ENCODE data around the gene ARID1B. TPM values are rescaled to one million over a fixed set of nuclear protein-coding genes. Genes with fewer than 3 reads are reported as not detected.

ARID1B gene
- total RNA-seq, 1 experiment from 2014 or later = 86.3 TPM

DNA sequence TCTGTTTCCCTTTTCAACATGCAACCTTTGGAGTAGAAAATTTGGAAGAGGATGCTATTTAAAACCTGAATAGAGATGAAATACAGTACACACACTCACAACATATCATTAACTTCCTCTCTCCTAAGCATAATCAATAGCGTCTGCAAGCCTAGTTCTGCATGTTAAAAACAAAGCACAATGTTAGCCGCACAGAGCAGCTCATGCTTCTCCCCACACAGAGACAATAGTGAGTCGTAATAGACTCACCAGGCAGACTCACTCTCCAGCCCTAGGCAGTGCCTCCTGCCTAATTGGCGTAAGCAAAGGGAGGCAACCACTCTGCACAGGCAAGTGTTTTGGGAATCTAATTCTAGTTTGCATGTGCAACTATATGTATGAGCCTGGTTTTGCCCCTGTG is 45.8 kb upstream of the ARID1B start:
- Histone ChIP-seq H3K4me3 (ENCODE audit: low read depth, low read length, poor library complexity, severe bottlenecking) (no peak overlapping the region), H3K27ac (ENCODE audit: low read depth, low read length, poor library complexity, severe bottlenecking) (no peak overlapping the region), H3K4me1 (ENCODE audit: insufficient read depth, low read length, poor library complexity, severe bottlenecking) (peaks cover 12% of the 10 kb centered on the region), H3K9me3 (ENCODE audit: low read depth, low read length, poor library complexity, severe bottlenecking) (no peaks in the 10 kb centered on the region), H3K36me3 (ENCODE audit: insufficient read depth, low read length, poor library complexity, severe bottlenecking) (no peaks in the 10 kb centered on the region), H3K27me3 (replicated peaks; ENCODE audit: insufficient read depth, low read depth, low read length, poor library complexity) (no peaks in the 10 kb centered on the region)
- DNase-seq (ENCODE audit: low spot score) = no peak
- no TSS peak for BruUV-seq (replicated peaks)
- CTCF ChIA-PET = no interaction called here
- TF ChIP-seq CTCF (conservative IDR thresholded peaks at IDR 0.05; ENCODE audit: low read depth, low read length) = no peak
- no peak for TF ChIP-seq EZH2 (IDR thresholded peaks at IDR 0.05; ENCODE audit: borderline replicate concordance, low read depth, low read length, poor library complexity, severe bottlenecking)
- intact Hi-C loops (cut with micrococcal nuclease; ENCODE audit: unreplicated experiment) = no loop called here
- POLR2A ChIA-PET (ENCODE audit: low non-redundant PET) = no interaction called here

DNA sequence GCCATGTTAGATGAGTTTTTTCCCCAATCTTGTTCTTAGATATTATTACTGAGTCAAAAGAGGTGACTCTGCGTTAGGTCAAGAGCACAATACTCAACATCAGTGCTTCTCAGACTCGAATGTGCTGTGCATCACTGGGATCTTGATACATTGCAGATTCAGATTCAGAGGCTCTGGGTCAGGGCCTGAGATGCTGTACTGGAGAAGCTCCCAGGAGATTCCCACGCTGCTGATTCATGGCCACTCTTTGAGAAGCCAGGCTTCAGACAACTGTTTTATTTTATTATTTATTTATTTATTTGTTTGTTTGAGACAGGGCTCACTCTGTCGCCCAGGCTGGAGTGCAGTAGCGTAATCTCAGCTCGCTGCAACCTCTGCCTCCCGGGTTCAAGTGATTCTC is 41.4 kb upstream of the ARID1B start:
- no peak for DNase-seq (ENCODE audit: low spot score)
- BruUV-seq (replicated peaks) = no TSS peak
- Histone ChIP-seq H3K36me3 (ENCODE audit: insufficient read depth, low read length, poor library complexity, severe bottlenecking) (no peaks in the 10 kb centered on the region), H3K4me3 (ENCODE audit: low read depth, low read length, poor library complexity, severe bottlenecking) (no peak overlapping the region), H3K27ac (ENCODE audit: low read depth, low read length, poor library complexity, severe bottlenecking) (no peak overlapping the region), H3K4me1 (ENCODE audit: insufficient read depth, low read length, poor library complexity, severe bottlenecking) (peaks cover 8% of the 10 kb centered on the region), H3K27me3 (replicated peaks; ENCODE audit: insufficient read depth, low read depth, low read length, poor library complexity) (no peaks in the 10 kb centered on the region), H3K9me3 (ENCODE audit: low read depth, low read length, poor library complexity, severe bottlenecking) (peaks cover 9% of the 10 kb centered on the region)
- ChIA-PET CTCF (no interaction called here), POLR2A (ENCODE audit: low non-redundant PET) (no interaction called here)
- intact Hi-C loops (cut with micrococcal nuclease; ENCODE audit: unreplicated experiment) = no loop called here
- TF ChIP-seq EZH2 (IDR thresholded peaks at IDR 0.05; ENCODE audit: borderline replicate concordance, low read depth, low read length, poor library complexity, severe bottlenecking) (no peak), CTCF (conservative IDR thresholded peaks at IDR 0.05; ENCODE audit: low read depth, low read length) (no peak)

DNA sequence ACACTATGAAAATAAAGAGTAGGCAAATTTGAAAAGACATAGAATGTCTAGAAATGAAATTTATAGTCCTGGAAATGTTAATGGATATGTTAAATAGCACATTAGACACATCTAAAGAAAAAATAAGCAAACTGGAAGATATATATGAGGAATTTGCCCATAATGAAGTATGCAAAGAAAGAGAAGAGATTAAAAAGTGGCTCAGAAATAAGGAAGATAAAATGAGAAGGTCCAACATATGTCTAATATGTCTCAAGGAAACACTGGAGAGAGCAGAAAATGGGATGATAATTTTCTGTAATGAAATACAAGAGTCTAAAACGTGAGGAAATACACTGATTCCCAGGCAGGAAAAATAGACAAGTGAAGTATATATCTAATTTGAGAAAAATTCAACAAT is 36.6 kb upstream of the ARID1B start:
- no peak overlapping the region for H3K4me3 ChIP-seq (ENCODE audit: low read depth, low read length, poor library complexity, severe bottlenecking)
- no TSS peak for BruUV-seq (replicated peaks)
- no peak for DNase-seq (ENCODE audit: low spot score)
- no peak overlapping the region for H3K27ac ChIP-seq (ENCODE audit: low read depth, low read length, poor library complexity, severe bottlenecking)
- no peak for TF ChIP-seq EZH2 (IDR thresholded peaks at IDR 0.05; ENCODE audit: borderline replicate concordance, low read depth, low read length, poor library complexity, severe bottlenecking)
- H3K36me3 ChIP-seq (ENCODE audit: insufficient read depth, low read length, poor library complexity, severe bottlenecking) = no peaks in the 10 kb centered on the region
- POLR2A ChIA-PET (ENCODE audit: low non-redundant PET) = no interaction called here
- CTCF ChIA-PET = no interaction called here
- no peaks in the 10 kb centered on the region for H3K4me1 ChIP-seq (ENCODE audit: insufficient read depth, low read length, poor library complexity, severe bottlenecking)
- peaks cover 11% of the 10 kb centered on the region for H3K9me3 ChIP-seq (ENCODE audit: low read depth, low read length, poor library complexity, severe bottlenecking)
- intact Hi-C loops (cut with micrococcal nuclease; ENCODE audit: unreplicated experiment) = no loop called here
- H3K27me3 ChIP-seq (replicated peaks; ENCODE audit: insufficient read depth, low read depth, low read length, poor library complexity) = no peaks in the 10 kb centered on the region

- POLR2A ChIA-PET (ENCODE audit: low non-redundant PET) = no interaction called here
- no TSS peak for BruUV-seq (replicated peaks)
- H3K27me3 ChIP-seq (replicated peaks; ENCODE audit: insufficient read depth, low read depth, low read length, poor library complexity) = no peaks in the 10 kb centered on the region
- no peaks in the 10 kb centered on the region for H3K4me1 ChIP-seq (ENCODE audit: insufficient read depth, low read length, poor library complexity, severe bottlenecking)
- no peak overlapping the region for H3K4me3 ChIP-seq (ENCODE audit: low read depth, low read length, poor library complexity, severe bottlenecking)
- DNase-seq (ENCODE audit: low spot score) = no peak
- intact Hi-C loops (cut with micrococcal nuclease; ENCODE audit: unreplicated experiment) = no loop called here
- H3K27ac ChIP-seq (ENCODE audit: low read depth, low read length, poor library complexity, severe bottlenecking) = no peak overlapping the region
- no peaks in the 10 kb centered on the region for H3K36me3 ChIP-seq (ENCODE audit: insufficient read depth, low read length, poor library complexity, severe bottlenecking)
- peaks cover 11% of the 10 kb centered on the region for H3K9me3 ChIP-seq (ENCODE audit: low read depth, low read length, poor library complexity, severe bottlenecking)
- TF ChIP-seq EZH2 (IDR thresholded peaks at IDR 0.05; ENCODE audit: borderline replicate concordance, low read depth, low read length, poor library complexity, severe bottlenecking) (no peak), CTCF (conservative IDR thresholded peaks at IDR 0.05; ENCODE audit: low read depth, low read length) (no peak)
- CTCF ChIA-PET = no interaction called here
Measured at GRCh38 chr6:156741287-156742073, 35.7 kb upstream of the ARID1B start.
